ENCODE data around the gene LYPD6B.

GRCh38 chr2:149200109-149200520 lies 161.6 kb downstream of the LYPD6B start:
- no peak for TF ChIP-seq POLR2A (IDR thresholded peaks at IDR 0.05)
- no peak for TF ChIP-seq CTCF (IDR thresholded peaks at IDR 0.05)
